Measurements from ENCODE around the gene C19orf25. TPM values are rescaled to one million over a fixed set of nuclear protein-coding genes. Genes with fewer than 3 reads are reported as not detected.

C19orf25 gene
- total and polyA plus RNA-seq, 2 of the 13 experiments (the other 11 are each of a cell fraction or from before 2014, with no cell fraction given), result 14.2 to 32.4 TPM

GRCh38 chr19:1470305-1471009, 8.6 kb downstream of the C19orf25 start (continued):
- TF ChIP-seq ZNF513 (CRISPR knock-in tag; conservative IDR thresholded peaks at IDR 0.05), result no peak
- no peak for TF ChIP-seq ELF4 (CRISPR knock-in tag; IDR thresholded peaks at IDR 0.05; ENCODE audit: borderline replicate concordance)
- no peak for TF ChIP-seq ZNF75D (CRISPR knock-in tag; IDR thresholded peaks at IDR 0.05; ENCODE audit: borderline replicate concordance)
- TF ChIP-seq SOX6 (IDR thresholded peaks at IDR 0.05), result no peak
- no peak for TF ChIP-seq SOX6 (CRISPR knock-in tag; IDR thresholded peaks at IDR 0.05)
- TF ChIP-seq ZNF792 (CRISPR knock-in tag; IDR thresholded peaks at IDR 0.05), result no peak
- no peak for TF ChIP-seq ZBTB7A (CRISPR knock-in tag; IDR thresholded peaks at IDR 0.05)
- TF ChIP-seq ZNF614 (CRISPR knock-in tag; IDR thresholded peaks at IDR 0.05; ENCODE audit: borderline replicate concordance), result no peak
- no peak for TF ChIP-seq ATF4 (CRISPR knock-in tag; IDR thresholded peaks at IDR 0.05)
- peak; percentile 49; the same call in 1 of the 2 replicates for TF ChIP-seq CCDC6 (CRISPR knock-in tag; IDR thresholded peaks at IDR 0.05)
- no peak for TF ChIP-seq GTF2F1 (IDR thresholded peaks at IDR 0.05; ENCODE audit: low read length)
- TF ChIP-seq HOXA7 (CRISPR knock-in tag; IDR thresholded peaks at IDR 0.05), result no peak
- no peak for TF ChIP-seq ZNF7 (CRISPR knock-in tag; IDR thresholded peaks at IDR 0.05)
- TF ChIP-seq ZFP41 (CRISPR knock-in tag; IDR thresholded peaks at IDR 0.05; ENCODE audit: borderline replicate concordance), result no peak
- TF ChIP-seq ZNF569 (CRISPR knock-in tag; IDR thresholded peaks at IDR 0.05; ENCODE audit: borderline replicate concordance), result no peak
- TF ChIP-seq POGZ (CRISPR knock-in tag; IDR thresholded peaks at IDR 0.05), result no peak
- TF ChIP-seq ADNP (CRISPR knock-in tag; IDR thresholded peaks at IDR 0.05), result no peak
- TF ChIP-seq IKZF1 (IDR thresholded peaks at IDR 0.05), result no peak
- TF ChIP-seq CHD4 (IDR thresholded peaks at IDR 0.05; ENCODE audit: borderline replicate concordance, low read length), result no peak
- TF ChIP-seq AFF4 (CRISPR knock-in tag; IDR thresholded peaks at IDR 0.05), result no peak
- no peak for TF ChIP-seq TCF7L2 (IDR thresholded peaks at IDR 0.05; ENCODE audit: low read depth, low read length)
- TF ChIP-seq ZNF382 (CRISPR knock-in tag; IDR thresholded peaks at IDR 0.05; ENCODE audit: borderline replicate concordance), result no peak
- TF ChIP-seq ISX (CRISPR knock-in tag; conservative IDR thresholded peaks at IDR 0.05), result no peak
- peak; percentile 54; the same call in 1 of the 2 replicates for TF ChIP-seq ZNF772 (CRISPR knock-in tag; IDR thresholded peaks at IDR 0.05)
